ENCODE measurements around the gene FADS3.

The FADS3 gene

GRCh38 chr11:61892085-61892370 lies 683 bp upstream of the FADS3 start:
- Histone ChIP-seq H3K4me1 (ENCODE audit: insufficient read depth, low read length) (peaks cover 22% of the 10 kb centered on the region), H2AFZ (ENCODE audit: low read depth, low read length) (peak overlapping the region; percentile 66), H3K4me2 (ENCODE audit: insufficient read depth, low read length) (peak overlapping the region; percentile 86), H3K79me2 (ENCODE audit: insufficient read depth, low read length) (no peaks in the 10 kb centered on the region), H3K27ac (ENCODE audit: low read length) (no peak overlapping the region), H3K27me3 (ENCODE audit: insufficient read depth, low read length, poor library complexity) (peaks cover 4% of the 10 kb centered on the region), H3K36me3 (ENCODE audit: insufficient read depth, low read length) (no peaks in the 10 kb centered on the region), H4K20me1 (ENCODE audit: insufficient read depth, low read length) (peaks cover 3% of the 10 kb centered on the region; the same call in 1 of the 2 replicates), H3K4me3 (ENCODE audit: low read depth in 1 of 2, low read length in 2 of 2) (peak overlapping the region in 1 of 2 experiments; percentile 59; a peak in 1 of 4 replicates), H3K9me3 (ENCODE audit: insufficient read depth, low read length, severe bottlenecking) (no peaks in the 10 kb centered on the region), H3K9ac (ENCODE audit: low read depth, low read length) (peak overlapping the region; percentile 62; the same call in 1 of the 2 replicates)
- ATAC-seq (ENCODE audit: insufficient read depth, low read depth): peak; percentile 58
- no peak for DNase-seq
- TF ChIP-seq CTCF (IDR thresholded peaks at IDR 0.05; ENCODE audit: borderline replicate concordance, extremely low read depth, low read length, poor library complexity, severe bottlenecking) (peak; percentile 20), EZH2 (IDR thresholded peaks at IDR 0.05; ENCODE audit: borderline replicate concordance, low read depth, low read length, severe bottlenecking) (no peak)

- Histone ChIP-seq H3K27me3 (ENCODE audit: insufficient read depth, low read length, poor library complexity) (peaks cover 4% of the 10 kb centered on the region), H3K36me3 (ENCODE audit: insufficient read depth, low read length) (no peaks in the 10 kb centered on the region), H3K27ac (ENCODE audit: low read length) (no peak overlapping the region; the same call in 1 of the 2 replicates), H3K4me1 (ENCODE audit: insufficient read depth, low read length) (peaks cover 22% of the 10 kb centered on the region), H3K4me3 (ENCODE audit: low read depth in 1 of 2, low read length in 2 of 2) (peak overlapping the region; percentile 16 to 59; a peak in 3 of 4 replicates), H3K79me2 (ENCODE audit: insufficient read depth, low read length) (no peaks in the 10 kb centered on the region), H3K9me3 (ENCODE audit: insufficient read depth, low read length, severe bottlenecking) (no peaks in the 10 kb centered on the region), H3K9ac (ENCODE audit: low read depth, low read length) (peak overlapping the region; percentile 62), H4K20me1 (ENCODE audit: insufficient read depth, low read length) (peaks cover 3% of the 10 kb centered on the region; the same call in 1 of the 2 replicates), H2AFZ (ENCODE audit: low read depth, low read length) (peak overlapping the region; percentile 66), H3K4me2 (ENCODE audit: insufficient read depth, low read length) (peak overlapping the region; percentile 86)
- peak; percentile 30 for ATAC-seq (ENCODE audit: insufficient read depth, low read depth)
- DNase-seq: peak; percentile 41
- peak; percentile 10 for TF ChIP-seq CTCF (IDR thresholded peaks at IDR 0.05; ENCODE audit: borderline replicate concordance, extremely low read depth, low read length, poor library complexity, severe bottlenecking)
- TF ChIP-seq EZH2 (IDR thresholded peaks at IDR 0.05; ENCODE audit: borderline replicate concordance, low read depth, low read length, severe bottlenecking): peak; percentile 46
These were observed 615 bp downstream of the FADS3 start for GRCh38 chr11:61890529-61891330.

- Histone ChIP-seq H3K9me3 (ENCODE audit: insufficient read depth, low read length, severe bottlenecking) (no peaks in the 10 kb centered on the region), H3K27me3 (ENCODE audit: insufficient read depth, low read length, poor library complexity) (peaks cover 4% of the 10 kb centered on the region), H3K4me3 (ENCODE audit: low read depth in 1 of 2, low read length in 2 of 2) (peak overlapping the region in 1 of 2 experiments; percentile 59; a peak in 2 of 4 replicates), H2AFZ (ENCODE audit: low read depth, low read length) (no peak overlapping the region), H3K79me2 (ENCODE audit: insufficient read depth, low read length) (no peaks in the 10 kb centered on the region), H3K4me1 (ENCODE audit: insufficient read depth, low read length) (peaks cover 22% of the 10 kb centered on the region), H3K9ac (ENCODE audit: low read depth, low read length) (no peak overlapping the region; the same call in 1 of the 2 replicates), H3K36me3 (ENCODE audit: insufficient read depth, low read length) (no peaks in the 10 kb centered on the region), H3K27ac (ENCODE audit: low read length) (no peak overlapping the region), H4K20me1 (ENCODE audit: insufficient read depth, low read length) (peaks cover 3% of the 10 kb centered on the region; the same call in 1 of the 2 replicates), H3K4me2 (ENCODE audit: insufficient read depth, low read length) (peak overlapping the region; percentile 86)
- no peak for TF ChIP-seq CTCF (IDR thresholded peaks at IDR 0.05; ENCODE audit: borderline replicate concordance, extremely low read depth, low read length, poor library complexity, severe bottlenecking)
- TF ChIP-seq EZH2 (IDR thresholded peaks at IDR 0.05; ENCODE audit: borderline replicate concordance, low read depth, low read length, severe bottlenecking): no peak
- DNase-seq: no peak
- no peak for ATAC-seq (ENCODE audit: insufficient read depth, low read depth)
These were observed 1.5 kb downstream of the FADS3 start for GRCh38 chr11:61889831-61890230.
